HG02870 (cell line): ENCODE measurements around the gene TOR1AIP2.
"Not testable (repeated sequence)": the region's sequence is repeated elsewhere in the genome, so short reads cannot be mapped to it uniquely, and the experiment has no call there.

Experiments
- ATAC-seq: cut with Tn5 transposase; IDR thresholded peaks from one replicate; pipeline ENCODE4 v1.9.1; 2021; ENCODE audit warnings: mild to moderate bottlenecking, moderate library complexity; ENCODE audit not compliant: unreplicated experiment

The TOR1AIP2 gene

DNA sequence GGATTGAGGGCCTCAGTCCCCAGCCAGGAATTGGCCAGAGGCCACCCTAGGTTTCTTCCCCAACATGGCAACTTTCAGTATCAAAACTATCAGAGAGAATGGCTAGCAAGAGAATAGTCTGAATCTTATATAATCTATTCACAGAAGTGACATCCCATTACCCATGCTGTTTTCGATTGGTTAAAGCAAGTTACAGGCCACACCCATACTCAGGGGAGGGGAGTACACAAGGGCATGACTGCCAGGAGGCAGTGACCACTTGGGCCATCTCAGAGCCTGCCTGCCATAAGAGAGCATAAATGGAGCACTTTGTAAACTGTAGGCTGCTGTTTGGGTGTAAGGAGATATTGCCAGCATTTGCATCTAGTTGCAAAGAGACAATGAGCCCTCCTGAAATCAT is 69.1 kb downstream of the TOR1AIP2 start:
- ATAC-seq, result no peak

DNA sequence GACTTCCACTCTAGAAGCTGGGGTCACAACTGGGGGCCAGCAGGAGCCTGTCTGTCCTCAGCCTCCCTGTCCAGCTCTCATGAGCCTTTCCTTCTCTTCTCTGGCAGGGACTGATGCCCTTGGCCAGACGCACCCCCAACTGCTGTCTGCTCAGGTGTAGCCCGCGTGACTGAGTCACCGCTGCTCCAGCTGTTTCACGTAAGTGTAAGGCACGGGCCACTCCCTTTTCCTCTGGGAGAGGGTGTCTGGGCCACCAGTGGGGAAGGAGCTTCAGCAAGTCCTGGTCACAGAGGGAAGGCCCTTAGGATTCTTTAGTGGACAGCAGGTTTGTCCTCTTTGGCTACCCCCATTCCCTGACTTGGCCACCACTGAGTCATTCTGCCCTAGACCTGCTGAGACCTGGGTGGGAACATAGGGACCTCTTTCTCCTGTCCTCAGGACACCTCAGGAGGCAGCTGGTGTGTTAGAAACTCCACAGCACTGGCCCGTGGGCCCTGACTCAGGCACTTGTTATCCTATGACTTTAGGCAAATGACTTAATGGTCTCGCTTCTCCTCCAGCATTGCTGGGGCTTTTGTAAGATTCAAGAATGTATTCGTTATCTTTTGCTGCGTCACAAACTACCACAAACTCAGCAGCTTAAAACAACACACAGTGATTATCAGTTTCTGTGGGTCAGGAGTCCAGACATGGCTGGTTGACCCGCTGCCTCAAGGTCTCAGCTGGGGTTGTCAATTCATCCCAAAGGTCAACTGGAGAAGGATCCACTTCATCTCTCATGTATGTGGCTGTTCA is 69.7 kb downstream of the TOR1AIP2 start:
- no peak for ATAC-seq

DNA sequence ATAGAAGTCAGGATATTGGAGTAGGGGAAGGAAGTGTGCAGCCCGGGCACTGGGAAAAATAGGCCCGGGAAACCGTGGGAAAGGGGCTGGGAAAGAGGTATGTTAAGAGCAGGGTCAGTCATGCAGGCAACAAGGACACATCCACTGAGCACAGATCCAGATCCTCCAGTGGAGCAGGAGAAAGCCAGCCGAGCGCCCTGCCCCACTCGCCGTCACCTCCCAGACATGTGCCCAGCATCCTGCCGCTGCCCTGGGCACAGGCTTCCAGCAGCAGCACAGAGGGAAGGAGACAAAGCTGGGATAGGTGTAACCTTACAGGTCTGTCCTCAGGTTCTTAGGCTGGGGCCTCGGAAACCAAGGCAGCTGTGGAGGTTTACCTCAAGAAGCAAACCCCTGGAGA is 70.3 kb downstream of the TOR1AIP2 start:
- ATAC-seq, result no peak

DNA sequence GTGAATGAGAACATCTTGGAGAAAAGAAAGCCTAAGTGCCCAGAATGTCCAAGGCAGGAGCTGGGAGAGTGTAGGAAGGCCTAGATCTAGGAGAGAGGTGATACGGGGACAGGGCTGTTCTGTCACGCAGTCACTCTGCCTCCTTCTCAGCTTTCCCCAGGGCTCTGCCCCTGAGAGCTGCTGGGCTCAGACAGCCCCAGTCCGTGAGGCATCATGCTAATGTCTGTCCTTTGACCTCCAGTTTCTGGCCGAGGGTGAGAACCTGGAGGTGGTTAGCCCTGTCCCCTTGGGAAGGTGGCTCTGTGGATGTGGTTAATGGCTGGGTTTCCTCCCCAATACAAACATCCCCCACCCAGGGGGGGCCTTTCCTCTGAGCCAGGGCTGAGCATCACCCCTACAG is 71.3 kb downstream of the TOR1AIP2 start:
- ATAC-seq, result no peak

GRCh38 chr1:179805291-179806195 is 72.1 kb downstream of the TOR1AIP2 start:
- ATAC-seq, result no peak

- not testable (repeated sequence) for ATAC-seq
Observed at GRCh38 chr1:179804417-179804816, 73.2 kb downstream of the TOR1AIP2 start.

- ATAC-seq, result no peak
Observed at GRCh38 chr1:179803918-179804317, 73.7 kb downstream of the TOR1AIP2 start.

- ATAC-seq, result no peak
Observed at GRCh38 chr1:179803104-179803503, 74.5 kb downstream of the TOR1AIP2 start.

- ATAC-seq, result no peak
Observed at GRCh38 chr1:179800481-179800880, 77.1 kb downstream of the TOR1AIP2 start.

GRCh38 chr1:179798864-179799516 is 78.6 kb downstream of the TOR1AIP2 start:
- ATAC-seq, result no peak

DNA sequence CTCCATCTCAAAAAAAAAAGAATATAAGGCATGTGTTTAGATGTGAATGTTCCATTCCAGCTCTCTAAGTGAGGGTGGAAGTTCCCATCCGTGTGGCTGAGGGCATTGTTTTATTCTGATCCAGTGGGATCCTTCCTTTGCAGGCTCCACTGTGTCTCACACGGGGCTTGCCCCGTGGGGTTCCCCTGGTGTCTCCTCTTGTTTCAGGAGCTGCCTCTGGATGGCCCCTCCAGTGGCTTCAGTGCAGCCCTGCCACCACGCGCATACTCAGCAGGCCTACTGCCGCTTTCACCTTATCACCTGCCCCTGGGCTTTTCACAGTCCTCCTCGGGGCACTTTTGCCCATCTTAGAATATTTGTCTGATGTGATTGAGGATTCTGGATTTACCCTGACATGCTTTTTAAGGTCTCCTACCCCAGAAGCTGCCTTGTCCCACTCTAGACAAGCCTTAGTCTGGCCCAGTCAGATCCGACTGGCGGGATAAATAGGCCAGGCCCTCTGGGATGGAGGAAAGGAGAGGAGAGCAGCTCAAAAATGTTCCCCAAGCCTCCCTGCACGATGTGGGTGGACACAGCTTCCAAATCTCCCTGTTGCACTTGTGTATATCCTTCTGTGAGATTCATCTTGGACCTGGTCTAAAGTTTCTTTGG is 79.3 kb downstream of the TOR1AIP2 start:
- ATAC-seq, result no peak

DNA sequence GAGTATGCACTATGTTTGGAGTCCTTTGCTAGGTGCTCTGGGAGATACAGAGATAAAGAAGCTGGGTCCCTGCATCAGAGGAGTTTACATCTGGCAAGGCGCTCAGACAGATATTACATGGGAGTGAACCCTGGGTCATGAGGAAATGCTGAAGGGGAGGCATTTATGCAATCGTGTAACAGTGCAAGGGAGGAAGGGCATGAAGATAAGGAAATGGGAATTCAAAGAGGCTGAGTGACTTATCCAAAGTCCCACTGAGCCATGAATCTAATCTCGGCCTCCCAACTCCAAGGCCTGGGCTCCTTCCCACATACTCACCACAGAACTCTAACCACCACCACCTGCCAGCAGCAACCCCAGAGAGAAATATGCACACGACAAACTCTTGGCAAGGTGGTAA is 82.9 kb downstream of the TOR1AIP2 start:
- ATAC-seq, result no peak

- ATAC-seq, result no peak
Observed at GRCh38 chr1:179794146-179794545, 83.5 kb downstream of the TOR1AIP2 start.

DNA sequence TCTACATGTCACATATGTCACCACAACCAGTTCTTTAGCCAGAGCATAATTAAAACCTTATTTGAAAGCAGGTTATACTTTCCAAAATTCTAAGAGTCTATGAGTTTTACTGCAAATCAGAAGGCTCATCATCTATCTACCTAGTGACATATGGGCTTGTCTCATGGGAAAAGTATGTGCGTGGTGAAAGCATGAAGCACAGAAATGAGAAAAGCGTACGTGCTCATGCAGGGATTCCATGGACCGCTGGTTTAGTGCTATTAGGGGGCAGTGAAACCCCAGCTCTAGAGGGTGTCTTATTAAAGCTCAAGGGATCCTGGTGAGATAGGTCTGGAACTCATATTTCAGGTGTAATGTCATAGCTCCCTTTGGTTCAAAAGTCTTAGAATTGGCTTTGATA is 84.3 kb downstream of the TOR1AIP2 start:
- no peak for ATAC-seq
